Tibial nerve (tissue), 4 donors: ENCODE data around the gene SERPINI2. TPM values are rescaled to one million over a fixed set of nuclear protein-coding genes. Genes with fewer than 3 reads are reported as not detected.

Experiments used
- DNase-seq, 2 donors: peaks; one replicate each; pipeline ENCODE4 v3.0.0-alpha.2; 2019; ENCODE audit warnings: low spot score in 2 of 2
- H3K27ac ChIP-seq, 4 donors: fragments of 200-600 bp; sonication (generic) in 3 of 4; one replicate each; pipeline ENCODE4 v1.5.1; 2017 to 2019; ENCODE audit warnings: mild to moderate bottlenecking in 1 of 4
- H3K27me3 ChIP-seq, 2 donors: fragments of 200-600 bp; sonication (generic) in 1 of 2; one replicate each; pipeline versions ENCODE4 v1.5.1 to v1.6.0; 2017 to 2019
- H3K36me3 ChIP-seq, 3 donors: fragments of 200-600 bp; sonication (generic); one replicate each; pipeline ENCODE4 v1.5.1; 2018 to 2019
- H3K4me1 ChIP-seq, 4 donors: fragments of 200-600 bp; sonication (generic) in 3 of 4; one replicate each; pipeline ENCODE4 v1.5.1; 2017 to 2019
- H3K4me3 ChIP-seq, 4 donors: fragments of 200-600 bp; sonication (generic) in 3 of 4; one replicate each; pipeline ENCODE4 v1.5.1; 2017 to 2019; ENCODE audit warnings: mild to moderate bottlenecking in 1 of 4, moderate library complexity in 1 of 4
- H3K9me3 ChIP-seq, 4 donors: fragments of 200-600 bp; sonication (generic) in 3 of 4; one replicate each; pipeline ENCODE4 v1.5.1; 2017 to 2019
- EP300 ChIP-seq, 2 donors: sonication (generic); formaldehyde crosslinking; IDR thresholded peaks; one replicate each; pipeline ENCODE4 v1.6.1; 2017; ENCODE audit warnings: antibody characterized with exemption in 2 of 2, mild to moderate bottlenecking in 1 of 2
- POLR2A ChIP-seq, 2 donors: fragments of 450-650 bp; IDR thresholded peaks; one replicate each; pipeline ENCODE4 v1.6.1; 2017; ENCODE audit warnings: antibody characterized with exemption in 2 of 2, mild to moderate bottlenecking in 2 of 2, moderate library complexity in 2 of 2
- WGBS, 2 donors: methylation state at CpG; one replicate each; pipeline ENCODE4 v1.1.5; 2018; 5-methylcytosine and 5-hydroxymethylcytosine counted together
- total RNA-seq, 4 donors: library from RNA; depleted of rRNA; stranded (reverse); fragments of >200 nt; gene quantifications; one replicate each; pipeline ENCODE4 v1.1.0, GENCODE V29; 2016
- TF ChIP-seq, protein P1 (sequence below), 5 experiments: fragments of 200-600 bp in 3 of 5; fragments of 450-650 bp in 2 of 5; sonication (generic) in 3 of 5; IDR thresholded peaks; one replicate each; pipeline ENCODE4 v1.5.1; 2016 to 2019; ENCODE audit warnings: antibody characterized with exemption in 5 of 5, mild to moderate bottlenecking in 3 of 5, moderate library complexity in 2 of 5

The SERPINI2 gene
- total RNA-seq, 4 donors from 2014 or later: not detected

GRCh38 chr3:167501941-167502340, 28.1 kb upstream of the SERPINI2 start:
- DNase-seq: no peak
- TF ChIP-seq EP300 (IDR thresholded peaks at IDR 0.05) (no peak), POLR2A (IDR thresholded peaks at IDR 0.05) (no peak)
- TF ChIP-seq, protein P1, sequence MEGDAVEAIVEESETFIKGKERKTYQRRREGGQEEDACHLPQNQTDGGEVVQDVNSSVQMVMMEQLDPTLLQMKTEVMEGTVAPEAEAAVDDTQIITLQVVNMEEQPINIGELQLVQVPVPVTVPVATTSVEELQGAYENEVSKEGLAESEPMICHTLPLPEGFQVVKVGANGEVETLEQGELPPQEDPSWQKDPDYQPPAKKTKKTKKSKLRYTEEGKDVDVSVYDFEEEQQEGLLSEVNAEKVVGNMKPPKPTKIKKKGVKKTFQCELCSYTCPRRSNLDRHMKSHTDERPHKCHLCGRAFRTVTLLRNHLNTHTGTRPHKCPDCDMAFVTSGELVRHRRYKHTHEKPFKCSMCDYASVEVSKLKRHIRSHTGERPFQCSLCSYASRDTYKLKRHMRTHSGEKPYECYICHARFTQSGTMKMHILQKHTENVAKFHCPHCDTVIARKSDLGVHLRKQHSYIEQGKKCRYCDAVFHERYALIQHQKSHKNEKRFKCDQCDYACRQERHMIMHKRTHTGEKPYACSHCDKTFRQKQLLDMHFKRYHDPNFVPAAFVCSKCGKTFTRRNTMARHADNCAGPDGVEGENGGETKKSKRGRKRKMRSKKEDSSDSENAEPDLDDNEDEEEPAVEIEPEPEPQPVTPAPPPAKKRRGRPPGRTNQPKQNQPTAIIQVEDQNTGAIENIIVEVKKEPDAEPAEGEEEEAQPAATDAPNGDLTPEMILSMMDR (IDR thresholded peaks at IDR 0.05): no peak
- Histone ChIP-seq H3K27me3 (no peaks in the 10 kb centered on the region), H3K36me3 (no peaks in the 10 kb centered on the region), H3K4me3 (no peak overlapping the region), H3K4me1 (no peaks in the 10 kb centered on the region), H3K9me3 (no peaks in the 10 kb centered on the region), H3K27ac (no peak overlapping the region)
- WGBS, 2 donors: 80 to 82% methylated on average over 3 of the region's 3 CpGs

- no peaks in the 10 kb centered on the region for H3K36me3 ChIP-seq
- no peak for DNase-seq
- no peak overlapping the region for H3K27ac ChIP-seq
- H3K27me3 ChIP-seq: no peaks in the 10 kb centered on the region
- H3K4me3 ChIP-seq: no peak overlapping the region
- 94 to 95% methylated on average over 7 of the region's 7 CpGs for WGBS, 2 donors
- H3K4me1 ChIP-seq: no peaks in the 10 kb centered on the region
- H3K9me3 ChIP-seq: no peaks in the 10 kb centered on the region
- TF ChIP-seq POLR2A (IDR thresholded peaks at IDR 0.05) (no peak), EP300 (IDR thresholded peaks at IDR 0.05) (no peak)
- TF ChIP-seq, protein P1 (IDR thresholded peaks at IDR 0.05): no peak
These were observed 24.1 kb upstream of the SERPINI2 start for GRCh38 chr3:167497903-167498302.

DNA sequence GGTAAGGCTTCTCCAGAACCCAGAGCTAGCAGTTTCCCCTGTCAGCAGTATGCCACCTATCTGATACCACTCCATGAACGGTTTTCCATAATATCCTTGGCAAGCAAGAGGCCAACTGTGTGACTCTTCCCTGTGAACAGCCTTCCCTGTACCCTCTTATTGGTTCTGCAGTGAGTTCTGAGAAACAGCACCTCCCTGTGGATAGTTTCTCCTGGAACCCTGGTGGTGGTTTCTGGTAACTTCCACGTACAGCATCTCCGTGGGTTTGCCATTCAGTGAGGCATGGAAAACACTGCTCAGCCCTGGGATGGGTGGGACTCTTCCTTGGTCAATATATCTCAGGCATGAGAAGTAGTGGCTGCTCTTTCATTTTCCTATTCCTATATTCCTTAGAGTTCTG, 19.4 kb upstream of the SERPINI2 start:
- no peak overlapping the region for H3K4me3 ChIP-seq
- no peaks in the 10 kb centered on the region for H3K27me3 ChIP-seq
- no peaks in the 10 kb centered on the region for H3K36me3 ChIP-seq
- 72 to 74% methylated on average over 3 of the region's 3 CpGs for WGBS, 2 donors
- H3K9me3 ChIP-seq: no peaks in the 10 kb centered on the region
- no peak for DNase-seq
- H3K27ac ChIP-seq: no peak overlapping the region
- TF ChIP-seq POLR2A (IDR thresholded peaks at IDR 0.05) (no peak), EP300 (IDR thresholded peaks at IDR 0.05) (no peak)
- TF ChIP-seq, protein P1 (IDR thresholded peaks at IDR 0.05): no peak
- no peaks in the 10 kb centered on the region for H3K4me1 ChIP-seq

GRCh38 chr3:167491621-167492020, 17.8 kb upstream of the SERPINI2 start:
- no peak overlapping the region for H3K4me3 ChIP-seq
- H3K36me3 ChIP-seq: no peaks in the 10 kb centered on the region
- DNase-seq: no peak
- no peaks in the 10 kb centered on the region for H3K27me3 ChIP-seq
- no peak overlapping the region for H3K27ac ChIP-seq
- H3K9me3 ChIP-seq: peaks cover 0 to under 1% (median 0%) of the 10 kb centered on the region in 4 donors
- TF ChIP-seq EP300 (IDR thresholded peaks at IDR 0.05): no peak
- no peak for TF ChIP-seq POLR2A (IDR thresholded peaks at IDR 0.05)
- TF ChIP-seq, protein P1 (IDR thresholded peaks at IDR 0.05): no peak
- H3K4me1 ChIP-seq: no peaks in the 10 kb centered on the region

DNA sequence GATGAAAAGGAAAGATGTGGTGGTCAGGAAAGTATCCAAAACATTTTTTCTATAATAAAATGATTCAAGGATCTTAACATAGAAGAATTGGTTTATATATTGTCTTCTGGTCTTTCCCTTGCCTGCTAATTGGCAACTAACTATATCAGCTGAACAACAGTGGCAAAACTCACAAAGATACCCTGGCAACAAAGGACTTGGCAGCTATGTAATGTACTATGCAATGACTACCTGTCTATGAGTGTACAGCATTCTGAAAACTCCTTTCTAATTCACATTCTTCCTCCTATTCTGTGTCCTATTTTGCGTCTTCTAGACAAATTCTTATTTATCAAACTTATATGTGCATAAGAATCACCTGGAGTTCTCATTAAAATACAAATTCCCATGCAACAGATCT, 15.7 kb upstream of the SERPINI2 start:
- TF ChIP-seq POLR2A (IDR thresholded peaks at IDR 0.05) (no peak), EP300 (IDR thresholded peaks at IDR 0.05) (no peak)
- TF ChIP-seq, protein P1 (IDR thresholded peaks at IDR 0.05): no peak
- Histone ChIP-seq H3K36me3 (no peaks in the 10 kb centered on the region), H3K27me3 (no peaks in the 10 kb centered on the region), H3K4me3 (no peak overlapping the region), H3K27ac (no peak overlapping the region), H3K4me1 (no peaks in the 10 kb centered on the region), H3K9me3 (peaks cover 0 to 6% (median 0%) of the 10 kb centered on the region in 4 donors)
- DNase-seq: no peak
- WGBS, 2 donors: 89 to 91% methylated on average over 1 of the region's 1 CpG
